ENCODE results near the gene JMJD1C. TPM values are rescaled to one million over a fixed set of nuclear protein-coding genes. Genes with fewer than 3 reads are reported as not detected.

The JMJD1C gene
- total and polyA plus RNA-seq, 9 donors, result 45.4 to 140 (median 78.2) TPM

DNA sequence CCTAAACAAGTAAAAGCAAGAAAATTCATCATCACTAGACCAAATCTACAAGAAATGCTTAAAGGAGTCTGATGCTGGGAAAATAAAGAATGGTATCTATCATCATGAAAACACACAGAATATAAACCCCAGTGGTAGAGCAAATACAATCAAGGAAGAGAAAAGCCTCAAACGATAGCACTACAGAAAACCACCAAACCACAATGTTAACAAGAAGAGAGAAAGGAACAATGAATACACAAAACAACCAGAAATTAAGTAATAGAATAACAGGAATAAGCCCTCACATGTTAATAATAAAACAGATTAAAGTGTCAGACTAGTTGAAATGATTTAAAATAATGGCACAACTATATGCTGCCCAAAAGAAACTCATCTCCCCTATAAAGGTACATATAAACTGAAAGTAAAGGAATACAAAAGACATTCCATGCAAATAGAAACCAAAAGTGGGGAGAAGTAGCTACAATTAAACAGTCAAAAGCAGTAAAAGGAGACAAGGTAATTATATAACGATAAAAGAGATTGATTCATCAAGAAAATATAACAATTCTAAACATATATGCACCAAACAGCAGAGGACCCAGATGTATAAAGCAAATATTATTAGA, 77.3 kb downstream of the JMJD1C start:
- 76 to 80% (median 77%) methylated on average over 2 of the region's 2 CpGs for WGBS, 3 donors
- Histone ChIP-seq H3K9me3 (no peaks in the 10 kb centered on the region), H3K4me1 (ENCODE audit: insufficient read depth) (peaks cover 2% of the 10 kb centered on the region), H3K27me3 (no peaks in the 10 kb centered on the region), H3K27ac (no peak overlapping the region), H3K36me3 (no peaks in the 10 kb centered on the region), H3K4me3 (no peak overlapping the region)
- TF ChIP-seq POLR2A (IDR thresholded peaks at IDR 0.05), result no peak
- no peak for TF ChIP-seq EP300 (IDR thresholded peaks at IDR 0.05)
- TF ChIP-seq, protein P1, sequence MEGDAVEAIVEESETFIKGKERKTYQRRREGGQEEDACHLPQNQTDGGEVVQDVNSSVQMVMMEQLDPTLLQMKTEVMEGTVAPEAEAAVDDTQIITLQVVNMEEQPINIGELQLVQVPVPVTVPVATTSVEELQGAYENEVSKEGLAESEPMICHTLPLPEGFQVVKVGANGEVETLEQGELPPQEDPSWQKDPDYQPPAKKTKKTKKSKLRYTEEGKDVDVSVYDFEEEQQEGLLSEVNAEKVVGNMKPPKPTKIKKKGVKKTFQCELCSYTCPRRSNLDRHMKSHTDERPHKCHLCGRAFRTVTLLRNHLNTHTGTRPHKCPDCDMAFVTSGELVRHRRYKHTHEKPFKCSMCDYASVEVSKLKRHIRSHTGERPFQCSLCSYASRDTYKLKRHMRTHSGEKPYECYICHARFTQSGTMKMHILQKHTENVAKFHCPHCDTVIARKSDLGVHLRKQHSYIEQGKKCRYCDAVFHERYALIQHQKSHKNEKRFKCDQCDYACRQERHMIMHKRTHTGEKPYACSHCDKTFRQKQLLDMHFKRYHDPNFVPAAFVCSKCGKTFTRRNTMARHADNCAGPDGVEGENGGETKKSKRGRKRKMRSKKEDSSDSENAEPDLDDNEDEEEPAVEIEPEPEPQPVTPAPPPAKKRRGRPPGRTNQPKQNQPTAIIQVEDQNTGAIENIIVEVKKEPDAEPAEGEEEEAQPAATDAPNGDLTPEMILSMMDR (IDR thresholded peaks at IDR 0.05), result no peak
- DNase-seq, result no peak
- intact Hi-C loops (cut with DNase I), result no loop called here

DNA sequence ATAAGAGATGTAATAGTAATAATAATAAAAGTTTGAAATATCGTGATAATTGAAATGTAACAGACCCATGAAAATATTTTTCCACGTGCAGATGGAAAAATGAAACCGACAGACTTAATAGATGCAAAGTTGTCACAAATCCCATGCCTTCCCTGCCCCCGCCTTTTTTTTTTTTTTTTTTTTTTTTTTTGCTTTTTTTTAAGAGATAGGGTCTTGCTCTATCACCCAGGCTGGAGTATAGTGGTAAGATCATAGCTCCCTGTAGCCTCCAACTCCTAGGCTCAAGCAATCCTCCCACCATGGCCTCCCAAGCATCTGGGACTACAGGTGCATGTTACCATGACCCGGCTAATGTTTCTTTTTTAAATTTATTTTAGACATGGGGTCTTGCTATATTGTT, 80.5 kb downstream of the JMJD1C start:
- intact Hi-C loops (cut with DNase I), result no loop called here
- 89 to 91% (median 90%) methylated on average over 5 of the region's 5 CpGs for WGBS, 3 donors
- H3K27ac ChIP-seq, result no peak overlapping the region
- no peaks in the 10 kb centered on the region for H3K27me3 ChIP-seq
- TF ChIP-seq, protein P1 (IDR thresholded peaks at IDR 0.05), result no peak
- no peak for TF ChIP-seq POLR2A (IDR thresholded peaks at IDR 0.05)
- no peak for TF ChIP-seq EP300 (IDR thresholded peaks at IDR 0.05)
- no peaks in the 10 kb centered on the region for H3K9me3 ChIP-seq
- no peak for DNase-seq
- H3K4me1 ChIP-seq (ENCODE audit: insufficient read depth), result peaks cover 2% of the 10 kb centered on the region
- no peak overlapping the region for H3K4me3 ChIP-seq
- no peaks in the 10 kb centered on the region for H3K36me3 ChIP-seq

DNA sequence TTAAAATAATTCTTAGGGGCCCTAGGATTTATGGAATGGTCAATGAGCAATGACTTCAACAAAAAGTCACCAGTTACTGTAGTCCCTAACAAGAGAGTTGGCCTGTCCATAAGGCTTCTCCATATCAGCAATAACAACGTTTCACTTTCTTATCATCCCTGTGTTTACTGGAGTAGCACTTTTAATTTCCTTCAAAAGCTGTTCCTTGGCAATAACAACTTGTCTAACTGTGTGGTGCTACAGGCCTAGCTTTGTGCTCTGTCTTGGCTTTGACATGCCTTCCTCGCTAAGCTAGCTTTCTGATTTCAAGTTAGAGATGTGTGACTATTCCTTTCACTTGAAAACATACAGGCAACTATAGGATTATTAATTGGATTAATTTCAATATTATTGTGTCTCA, 81.1 kb downstream of the JMJD1C start:
- Histone ChIP-seq H3K4me3 (no peak overlapping the region), H3K27ac (no peak overlapping the region)
- no peak for DNase-seq

DNA sequence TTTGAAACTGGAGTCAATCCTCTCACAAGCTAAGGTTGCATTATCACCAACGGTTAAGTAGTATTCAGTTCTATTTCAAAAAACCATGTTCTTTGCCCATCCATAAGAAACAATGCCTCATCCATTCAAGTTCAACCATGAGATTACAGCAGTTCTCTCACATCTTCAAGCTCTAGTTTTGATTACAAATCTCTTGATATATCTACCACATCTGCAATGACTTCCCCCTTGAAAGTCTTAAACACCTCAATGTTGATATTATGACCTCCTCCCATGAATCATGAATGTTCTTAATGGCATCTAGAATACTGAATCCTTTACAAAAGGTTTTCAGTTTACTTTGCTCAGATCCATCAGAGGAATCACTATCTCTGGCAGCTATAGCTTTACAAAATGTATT, 81.8 kb downstream of the JMJD1C start:
- no peak for DNase-seq
- H3K4me1 ChIP-seq (ENCODE audit: insufficient read depth), result peaks cover 2% of the 10 kb centered on the region
- WGBS, 3 donors, result 91 to 98% (median 98%) methylated on average over 1 of the region's 1 CpG
- intact Hi-C loops (cut with DNase I), result no loop called here
- H3K4me3 ChIP-seq, result no peak overlapping the region
- no peaks in the 10 kb centered on the region for H3K9me3 ChIP-seq
- no peak overlapping the region for H3K27ac ChIP-seq
- TF ChIP-seq, protein P1 (IDR thresholded peaks at IDR 0.05), result no peak
- TF ChIP-seq EP300 (IDR thresholded peaks at IDR 0.05) (no peak), POLR2A (IDR thresholded peaks at IDR 0.05) (no peak)
- H3K36me3 ChIP-seq, result no peaks in the 10 kb centered on the region
- H3K27me3 ChIP-seq, result no peaks in the 10 kb centered on the region

More for the DNA sequence above, 81.1 kb downstream of the JMJD1C start:
- intact Hi-C loops (cut with DNase I), result no loop called here
- TF ChIP-seq EP300 (IDR thresholded peaks at IDR 0.05) (no peak), POLR2A (IDR thresholded peaks at IDR 0.05) (no peak)
- TF ChIP-seq, protein P1 (IDR thresholded peaks at IDR 0.05), result no peak
- Histone ChIP-seq H3K4me1 (ENCODE audit: insufficient read depth) (peaks cover 2% of the 10 kb centered on the region), H3K36me3 (no peaks in the 10 kb centered on the region), H3K27me3 (no peaks in the 10 kb centered on the region), H3K9me3 (no peaks in the 10 kb centered on the region)
- WGBS, 3 donors, result 46 to 52% (median 51%) methylated on average over 2 of the region's 2 CpGs

All from ovary (tissue), 9 donors.